Stimulated activated CD4-positive, alpha-beta T cell treated with anti-CD3 and anti-CD28 coated beads, Interleukin-1b, Interleukin-23, amount 100 ng/mL, for 24 hours (primary cell): ENCODE data around the gene F8A2.
"Not testable (repeated sequence)": the region's sequence is repeated elsewhere in the genome, so short reads cannot be mapped to it uniquely, and the experiment has no call there.

Experiments
- DNase-seq, 4 experiments: peaks; one replicate each; pipeline ENCODE4 v3.0.0-alpha.2; 2020; ENCODE audit warnings: low read depth in 4 of 4, low spot score in 1 of 4

Gene F8A2

GRCh38 chrX:155381843-155382528 lies at the start of gene F8A2:
Gene F8A2 (plus strand): TSS chrX:155382095. CDS start chrX:155382115, 20 bp downstream.
- DNase-seq, result not testable (repeated sequence)

GRCh38 chrX:155333544-155334100 lies 48.3 kb upstream of the F8A2 start:
- no peak for DNase-seq

GRCh38 chrX:155334486-155335336 lies 47.2 kb upstream of the F8A2 start, which contains the start of gene CLIC2:
Gene CLIC2 (minus strand): TSS chrX:155334614. CDS start chrX:155334427, 187 bp downstream.
- no peak for DNase-seq

- not testable (repeated sequence) for DNase-seq
Observed at GRCh38 chrX:155335337-155335712, 46.6 kb upstream of the F8A2 start.

- not testable (repeated sequence) for DNase-seq
Observed at GRCh38 chrX:155345689-155346088, 36.2 kb upstream of the F8A2 start.

- not testable (repeated sequence) for DNase-seq
Observed at GRCh38 chrX:155349448-155349847, 32.4 kb upstream of the F8A2 start.

GRCh38 chrX:155363712-155364111 lies 18.2 kb upstream of the F8A2 start:
- not testable (repeated sequence) for DNase-seq

- DNase-seq, result not testable (repeated sequence)
Observed at GRCh38 chrX:155373777-155374458, 8.0 kb upstream of the F8A2 start.

GRCh38 chrX:155379802-155380201 lies 2.1 kb upstream of the F8A2 start:
- not testable (repeated sequence) for DNase-seq

GRCh38 chrX:155382529-155382967 lies 653 bp downstream of the F8A2 start:
- DNase-seq, result not testable (repeated sequence)

- no peak for DNase-seq
Observed at GRCh38 chrX:155389634-155390033, 7.7 kb downstream of the F8A2 start.

- not testable (repeated sequence) for DNase-seq
Observed at GRCh38 chrX:155394747-155395276, 12.9 kb downstream of the F8A2 start.

- DNase-seq, result no peak
Observed at GRCh38 chrX:155406429-155406828, 24.5 kb downstream of the F8A2 start.

- no peak for DNase-seq
Observed at GRCh38 chrX:155417769-155418168, 35.9 kb downstream of the F8A2 start.
